Astrocyte (in vitro differentiated cells and primary cell): ENCODE results near the gene ZNF554. TPM values are rescaled to one million over a fixed set of nuclear protein-coding genes. Genes with fewer than 3 reads are reported as not detected.

Experiments used
- DNase-seq: peaks from one replicate; pipeline ENCODE4 v3.0.0-alpha.2; 2010; ENCODE audit warnings: low read depth
- FAIRE-seq: peaks from 2 replicates; lab custom pipeline; 2011; peaks lifted over from hg19 to GRCh38; lab: Jason Lieb, UNC
- H2AFZ ChIP-seq: 2 replicates; pipeline ENCODE4 v1.6.0; 2012; ENCODE audit warnings: low read depth, low read length, inconsistent platforms
- H3K27ac ChIP-seq: 2 replicates; pipeline ENCODE4 v1.5.1; 2011; ENCODE audit warnings: low read depth, low read length, inconsistent platforms
- H3K27me3 ChIP-seq: 2 replicates; pipeline ENCODE4 v1.6.0; 2011; ENCODE audit warnings: low read length, inconsistent platforms; ENCODE audit not compliant: insufficient read depth
- H3K36me3 ChIP-seq: 2 replicates; pipeline ENCODE4 v1.5.1; 2011; ENCODE audit warnings: low read length, inconsistent platforms; ENCODE audit not compliant: insufficient read depth
- H3K4me1 ChIP-seq: 2 replicates; pipeline ENCODE4 v1.5.1; 2011; ENCODE audit warnings: low read length, inconsistent platforms; ENCODE audit not compliant: insufficient read depth
- H3K4me2 ChIP-seq: 2 replicates; pipeline ENCODE4 v1.6.0; 2012; ENCODE audit warnings: low read length, inconsistent platforms
- H3K4me3 ChIP-seq: 2 replicates; pipeline ENCODE4 v1.5.1; 2011; ENCODE audit warnings: low read depth, mild to moderate bottlenecking, low read length, inconsistent platforms; ENCODE audit not compliant: insufficient read depth
- H3K79me2 ChIP-seq: 2 replicates; pipeline ENCODE4 v1.6.0; 2012; ENCODE audit warnings: mild to moderate bottlenecking, low read length, inconsistent platforms; ENCODE audit not compliant: insufficient read depth
- H3K9ac ChIP-seq: 2 replicates; pipeline ENCODE4 v1.6.0; 2012; ENCODE audit warnings: mild to moderate bottlenecking, low read length, inconsistent platforms
- H3K9me3 ChIP-seq: 2 replicates; pipeline ENCODE4 v1.5.1; 2012; ENCODE audit warnings: low read depth, mild to moderate bottlenecking, low read length, inconsistent platforms; ENCODE audit not compliant: insufficient read depth
- H4K20me1 ChIP-seq: 2 replicates; pipeline ENCODE4 v1.6.0; 2012; ENCODE audit warnings: low read length, inconsistent platforms; ENCODE audit not compliant: insufficient read depth
- H3K27ac Mint-ChIP-seq: one replicate; pipeline ENCODE4 v1.8.0; 2021; ENCODE audit warnings: mild to moderate bottlenecking, mixed read lengths; ENCODE audit not compliant: unreplicated experiment
- H3K27me3 Mint-ChIP-seq: one replicate; pipeline ENCODE4 v1.8.0; 2021; ENCODE audit warnings: low read depth, mixed read lengths; ENCODE audit not compliant: unreplicated experiment
- H3K36me3 Mint-ChIP-seq: one replicate; pipeline ENCODE4 v1.8.0; 2021; ENCODE audit warnings: low read depth, mixed read lengths; ENCODE audit not compliant: unreplicated experiment
- H3K4me1 Mint-ChIP-seq: one replicate; pipeline ENCODE4 v1.8.0; 2021; ENCODE audit warnings: low read depth, mixed read lengths; ENCODE audit not compliant: unreplicated experiment
- H3K4me3 Mint-ChIP-seq: one replicate; pipeline ENCODE4 v1.8.0; 2021; ENCODE audit warnings: mild to moderate bottlenecking, moderate library complexity, mixed read lengths; ENCODE audit not compliant: unreplicated experiment
- H3K9me3 Mint-ChIP-seq: one replicate; pipeline ENCODE4 v1.8.0; 2021; ENCODE audit warnings: mild to moderate bottlenecking, mixed read lengths; ENCODE audit not compliant: unreplicated experiment
- CTCF ChIP-seq: IDR thresholded peaks from 2 replicates; pipeline ENCODE4 v1.5.1; 2011; ENCODE audit warnings: low read depth, mild to moderate bottlenecking, inconsistent platforms, low read length, moderate library complexity; ENCODE audit not compliant: insufficient read depth
- EZH2 ChIP-seq: IDR thresholded peaks from 2 replicates; pipeline ENCODE4 v1.6.1; 2012; ENCODE audit warnings: mild to moderate bottlenecking, low read length, inconsistent platforms; ENCODE audit not compliant: insufficient read depth
- total RNA-seq: library from RNA; stranded (reverse); gene quantifications from 2 replicates; pipeline ENCODE4 v1.2.1, GENCODE V29; 2021

Gene ZNF554
- total RNA-seq, 1 donor from 2014 or later, result 3.1 TPM

- FAIRE-seq (no peak), DNase-seq (no peak)
- peaks cover 13% of the 10 kb centered on the region for H3K36me3 Mint-ChIP-seq
- H3K4me3 Mint-ChIP-seq, result no peak overlapping the region
- H3K27me3 ChIP-seq, result no peaks in the 10 kb centered on the region
- H3K9ac ChIP-seq, result no peak overlapping the region
- no peaks in the 10 kb centered on the region for H3K4me1 ChIP-seq
- H3K9me3 ChIP-seq, result no peaks in the 10 kb centered on the region
- no peaks in the 10 kb centered on the region for H3K4me1 Mint-ChIP-seq
- no peak overlapping the region for H3K4me3 ChIP-seq
- H3K27ac ChIP-seq, result no peak overlapping the region
- no peak overlapping the region for H2AFZ ChIP-seq
- no peaks in the 10 kb centered on the region for H3K9me3 Mint-ChIP-seq
- H4K20me1 ChIP-seq, result no peaks in the 10 kb centered on the region
- H3K4me2 ChIP-seq, result no peak overlapping the region
- TF ChIP-seq EZH2 (no peak), CTCF (no peak)
- peaks cover 2% of the 10 kb centered on the region for H3K36me3 ChIP-seq
- no peak overlapping the region for H3K27ac Mint-ChIP-seq
- no peaks in the 10 kb centered on the region for H3K79me2 ChIP-seq
- H3K27me3 Mint-ChIP-seq, result no peaks in the 10 kb centered on the region
Observed at GRCh38 chr19:2805991-2806649, 13.5 kb upstream of the ZNF554 start.

- no peak overlapping the region for H3K27ac Mint-ChIP-seq
- no peak for DNase-seq
Observed at GRCh38 chr19:2806736-2807378, 12.8 kb upstream of the ZNF554 start.

More at GRCh38 chr19:2806736-2807378, 12.8 kb upstream of the ZNF554 start:
- Histone ChIP-seq H3K4me1 (no peaks in the 10 kb centered on the region), H3K79me2 (no peaks in the 10 kb centered on the region), H3K27me3 (no peaks in the 10 kb centered on the region), H3K4me2 (no peak overlapping the region), H3K36me3 (peaks cover 2% of the 10 kb centered on the region), H2AFZ (no peak overlapping the region), H4K20me1 (no peaks in the 10 kb centered on the region), H3K27ac (no peak overlapping the region), H3K4me3 (no peak overlapping the region), H3K9me3 (no peaks in the 10 kb centered on the region), H3K9ac (no peak overlapping the region)
- Mint-ChIP-seq H3K4me3 (no peak overlapping the region), H3K4me1 (no peaks in the 10 kb centered on the region), H3K36me3 (peaks cover 13% of the 10 kb centered on the region), H3K9me3 (no peaks in the 10 kb centered on the region), H3K27me3 (no peaks in the 10 kb centered on the region)
- FAIRE-seq, result no peak
- TF ChIP-seq EZH2 (no peak), CTCF (no peak)
